HuH-7 (cell line): ENCODE results near the gene DNTT.

Experiments
- DNase-seq: peaks from one replicate; pipeline ENCODE4 v3.0.0; 2011; ENCODE audit warnings: low spot score

The DNTT gene

GRCh38 chr10:96304230-96304629, at the start of gene DNTT:
Gene DNTT (plus strand): TSS chr10:96304434. CDS start chr10:96304498, 64 bp downstream.
- no peak for DNase-seq

- no peak for DNase-seq
Measured at GRCh38 chr10:96254976-96255375, 49.3 kb upstream of the DNTT start.

GRCh38 chr10:96255549-96256333, 48.5 kb upstream of the DNTT start:
- DNase-seq: no peak

GRCh38 chr10:96257944-96258343, 46.3 kb upstream of the DNTT start:
- no peak for DNase-seq

GRCh38 chr10:96259150-96259549, 45.1 kb upstream of the DNTT start:
- no peak for DNase-seq

GRCh38 chr10:96260014-96260413, 44.2 kb upstream of the DNTT start:
- DNase-seq: no peak

GRCh38 chr10:96261132-96261531, 43.1 kb upstream of the DNTT start:
- DNase-seq: no peak

GRCh38 chr10:96261930-96262329, 42.3 kb upstream of the DNTT start:
- peak; percentile 43 for DNase-seq

GRCh38 chr10:96263176-96263575, 41.1 kb upstream of the DNTT start:
- no peak for DNase-seq

GRCh38 chr10:96263669-96264068, 40.6 kb upstream of the DNTT start:
- DNase-seq: no peak

- DNase-seq: no peak
Measured at GRCh38 chr10:96264938-96265337, 39.3 kb upstream of the DNTT start.

- DNase-seq: no peak
Measured at GRCh38 chr10:96266118-96266770, 38.0 kb upstream of the DNTT start.

- DNase-seq: no peak
Measured at GRCh38 chr10:96267234-96267705, 37.0 kb upstream of the DNTT start.

GRCh38 chr10:96268341-96268909, 35.8 kb upstream of the DNTT start:
- no peak for DNase-seq

GRCh38 chr10:96269438-96270300, 34.6 kb upstream of the DNTT start:
- no peak for DNase-seq

- DNase-seq: no peak
Measured at GRCh38 chr10:96270571-96270970, 33.7 kb upstream of the DNTT start.

- no peak for DNase-seq
Measured at GRCh38 chr10:96271016-96271815, 33.0 kb upstream of the DNTT start, which contains the start of gene BLNK. Gene BLNK (minus strand): TSS chr10:96271569. CDS start chr10:96271398, 171 bp downstream.

- DNase-seq: no peak
Measured at GRCh38 chr10:96272316-96273280, 31.6 kb upstream of the DNTT start.

- no peak for DNase-seq
Measured at GRCh38 chr10:96275685-96276418, 28.4 kb upstream of the DNTT start.
